Duodenal mucosa (tissue), 2 donors: ENCODE results near the gene ZNF143.
A peak's percentile ranks its signal among the peaks of the same experiment; 100 is the strongest.

Source experiments
- H3K27ac ChIP-seq: one replicate; pipeline ENCODE4 v1.7.0; 2013; ENCODE audit warnings: low read depth, low read length
- H3K27me3 ChIP-seq, 2 donors: one replicate each; pipeline ENCODE4 v1.7.0; 2013; ENCODE audit warnings: low read length in 2 of 2, control low read depth in 1 of 2; ENCODE audit not compliant: insufficient read depth in 2 of 2, control insufficient read depth in 1 of 2
- H3K36me3 ChIP-seq, 2 donors: one replicate each; pipeline ENCODE4 v1.7.0; 2013; ENCODE audit warnings: low read length in 2 of 2, control low read depth in 1 of 2; ENCODE audit not compliant: insufficient read depth in 2 of 2, control insufficient read depth in 1 of 2
- H3K4me1 ChIP-seq, 2 donors: one replicate each; pipeline ENCODE4 v1.7.0; 2013; ENCODE audit warnings: low read length in 2 of 2, control low read depth in 1 of 2; ENCODE audit not compliant: insufficient read depth in 2 of 2, control insufficient read depth in 1 of 2
- H3K4me3 ChIP-seq, 2 donors: one replicate each; pipeline ENCODE4 v1.7.0; 2013; ENCODE audit warnings: low read length in 2 of 2, low read depth in 1 of 2
- H3K9ac ChIP-seq, 2 donors: one replicate each; pipeline ENCODE4 v1.7.0; 2013; ENCODE audit warnings: low read length in 2 of 2, low read depth in 1 of 2
- H3K9me3 ChIP-seq, 2 donors: one replicate each; pipeline ENCODE4 v1.7.0; 2013; ENCODE audit warnings: low read length in 2 of 2, control low read depth in 1 of 2; ENCODE audit not compliant: control insufficient read depth in 1 of 2

The ZNF143 gene

DNA sequence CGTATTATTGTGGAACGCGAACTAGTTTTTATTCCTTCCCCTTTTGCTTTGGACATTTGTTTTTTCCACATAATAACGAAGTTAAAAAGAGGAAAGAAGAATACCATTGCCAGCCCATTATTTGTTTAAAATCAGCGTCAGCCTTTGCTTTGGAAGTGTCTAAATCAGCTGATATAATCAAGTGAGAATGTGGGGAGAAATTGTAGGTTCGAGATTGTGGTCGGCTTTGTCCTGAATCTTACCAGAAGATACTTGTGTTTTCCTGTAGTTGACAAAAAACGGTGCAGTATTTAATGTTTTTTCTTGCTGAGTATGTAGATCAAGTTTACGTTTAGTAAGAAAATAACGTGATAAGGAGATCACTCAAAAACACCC, 935 bp downstream of the ZNF143 start:
- Histone ChIP-seq H3K4me3 (peak overlapping the region; percentile 68 to 75), H3K36me3 (no peaks in the 10 kb centered on the region), H3K27me3 (no peaks in the 10 kb centered on the region), H3K9ac (peak overlapping the region; percentile 67 to 80), H3K4me1 (peaks cover 12 to 17% of the 10 kb centered on the region in 2 donors), H3K9me3 (no peaks in the 10 kb centered on the region), H3K27ac (peak overlapping the region; percentile 97)

DNA sequence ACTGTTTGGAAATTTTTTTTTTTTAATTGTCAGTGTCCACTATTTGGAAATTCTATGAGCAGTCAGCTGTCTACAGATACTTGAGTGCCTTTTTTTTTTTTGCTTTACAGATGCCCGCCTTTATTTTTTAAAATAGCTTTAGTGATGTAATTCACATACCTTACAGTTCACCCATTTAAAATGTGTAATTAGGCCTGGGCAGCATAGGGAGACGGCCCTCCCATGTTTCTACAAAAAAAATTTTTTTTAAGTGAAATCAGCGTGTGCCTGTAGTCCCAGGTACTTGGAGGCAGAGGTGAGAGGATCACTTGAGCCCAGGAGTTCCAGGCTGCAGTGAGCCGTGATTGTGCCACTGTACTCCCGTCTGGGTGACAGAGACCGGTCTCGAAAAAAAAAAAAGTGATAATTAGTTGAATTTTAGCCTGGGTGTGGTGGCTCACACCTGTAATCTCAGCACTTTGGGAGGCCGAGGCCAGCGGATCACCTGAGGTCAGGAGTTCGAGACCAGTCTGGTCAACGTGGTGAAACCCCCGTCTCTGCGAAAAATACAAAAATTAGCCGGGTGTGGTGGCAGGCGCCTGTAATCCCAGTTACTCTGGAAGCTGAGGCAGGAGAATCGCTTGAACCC, 1.5 kb downstream of the ZNF143 start:
- H3K36me3 ChIP-seq = no peaks in the 10 kb centered on the region
- peak overlapping the region; percentile 68 to 75 for H3K4me3 ChIP-seq
- H3K9ac ChIP-seq = peak overlapping the region; percentile 67 to 80
- H3K9me3 ChIP-seq = no peaks in the 10 kb centered on the region
- H3K27ac ChIP-seq = peak overlapping the region; percentile 97
- peaks cover 12 to 17% of the 10 kb centered on the region in 2 donors for H3K4me1 ChIP-seq
- H3K27me3 ChIP-seq = no peaks in the 10 kb centered on the region

DNA sequence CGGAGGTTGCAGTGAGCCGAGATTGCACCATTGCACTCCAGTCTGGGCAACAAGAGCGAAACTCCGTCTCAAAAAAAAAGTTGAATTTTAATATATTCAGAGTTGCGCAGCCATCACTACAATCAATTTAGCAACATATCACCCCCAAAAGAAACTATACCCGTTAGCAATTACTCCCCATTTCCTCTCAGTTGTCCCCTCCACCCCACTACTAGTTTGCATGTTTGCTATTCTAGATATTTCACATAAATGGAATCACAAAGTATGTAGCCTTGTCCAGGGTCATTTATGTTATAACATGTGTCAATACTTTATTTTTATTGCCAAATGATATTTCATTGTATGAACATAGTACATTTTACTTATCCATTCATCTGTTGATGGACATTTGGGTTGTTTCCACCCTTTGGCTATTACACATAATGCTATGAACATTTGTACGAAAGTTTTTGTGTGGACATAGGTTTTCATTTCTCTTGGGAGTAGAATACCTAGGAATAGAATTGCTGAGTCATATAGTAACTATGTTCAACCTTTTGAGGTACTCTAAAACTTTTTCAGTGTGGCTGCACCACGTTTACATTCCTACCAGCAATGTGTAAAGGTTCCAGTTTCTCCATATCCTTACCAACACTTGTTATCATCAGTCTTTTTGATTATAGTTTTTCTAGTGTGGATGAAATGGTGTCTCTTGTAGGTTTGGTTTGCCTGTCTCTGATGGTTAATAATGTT, 2.2 kb downstream of the ZNF143 start:
- Histone ChIP-seq H3K27me3 (no peaks in the 10 kb centered on the region), H3K9me3 (no peaks in the 10 kb centered on the region), H3K4me1 (peaks cover 12 to 17% of the 10 kb centered on the region in 2 donors), H3K9ac (no peak overlapping the region), H3K36me3 (no peaks in the 10 kb centered on the region), H3K4me3 (no peak overlapping the region), H3K27ac (no peak overlapping the region)

DNA sequence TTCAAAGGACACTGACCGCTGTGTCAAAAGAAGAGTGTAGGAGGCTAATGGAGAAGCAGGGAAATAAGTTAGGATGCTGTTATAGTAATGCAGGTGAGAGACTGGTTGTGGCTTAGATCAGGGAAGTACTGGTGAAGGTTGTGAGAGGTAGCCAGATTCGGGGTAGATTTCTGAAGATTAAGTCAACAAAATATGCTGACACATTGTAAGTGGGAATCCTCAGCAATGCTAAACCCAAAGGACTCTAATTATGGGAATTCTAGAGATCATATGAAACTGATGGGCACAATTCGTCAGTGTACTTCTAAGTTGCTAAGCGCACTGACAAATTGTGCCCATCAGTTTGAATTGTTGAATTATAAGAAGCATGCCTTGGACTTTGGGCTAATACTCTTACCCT, 10.0 kb downstream of the ZNF143 start:
- H3K27ac ChIP-seq = no peak overlapping the region
- H3K27me3 ChIP-seq = no peaks in the 10 kb centered on the region
- no peaks in the 10 kb centered on the region for H3K9me3 ChIP-seq
- H3K4me3 ChIP-seq = no peak overlapping the region
- peaks cover 15 to 49% of the 10 kb centered on the region in 2 donors for H3K36me3 ChIP-seq
- H3K9ac ChIP-seq = no peak overlapping the region
- H3K4me1 ChIP-seq = no peaks in the 10 kb centered on the region

DNA sequence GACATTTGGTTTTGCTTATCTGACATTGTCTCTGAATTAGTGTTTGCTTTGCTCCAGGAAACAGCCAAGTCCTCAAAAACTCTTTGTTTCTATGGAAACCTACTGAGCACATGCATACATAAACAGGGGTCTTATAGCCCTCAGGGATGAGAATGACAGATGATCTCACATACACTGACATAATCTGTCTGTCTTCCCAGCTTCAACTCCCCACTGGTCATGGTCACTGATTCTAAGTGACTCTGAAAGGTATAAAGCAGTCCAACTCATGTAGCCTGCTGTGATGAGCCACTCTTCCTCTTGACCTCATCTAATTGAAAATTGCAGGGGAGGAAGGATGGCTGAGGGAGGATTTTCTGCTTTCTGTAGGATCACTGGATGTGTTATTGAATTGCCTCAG, 12.6 kb downstream of the ZNF143 start:
- Histone ChIP-seq H3K36me3 (peaks cover 15 to 58% of the 10 kb centered on the region in 2 donors), H3K27me3 (no peaks in the 10 kb centered on the region), H3K27ac (no peak overlapping the region), H3K4me3 (no peak overlapping the region), H3K4me1 (no peaks in the 10 kb centered on the region), H3K9me3 (no peaks in the 10 kb centered on the region), H3K9ac (no peak overlapping the region)

DNA sequence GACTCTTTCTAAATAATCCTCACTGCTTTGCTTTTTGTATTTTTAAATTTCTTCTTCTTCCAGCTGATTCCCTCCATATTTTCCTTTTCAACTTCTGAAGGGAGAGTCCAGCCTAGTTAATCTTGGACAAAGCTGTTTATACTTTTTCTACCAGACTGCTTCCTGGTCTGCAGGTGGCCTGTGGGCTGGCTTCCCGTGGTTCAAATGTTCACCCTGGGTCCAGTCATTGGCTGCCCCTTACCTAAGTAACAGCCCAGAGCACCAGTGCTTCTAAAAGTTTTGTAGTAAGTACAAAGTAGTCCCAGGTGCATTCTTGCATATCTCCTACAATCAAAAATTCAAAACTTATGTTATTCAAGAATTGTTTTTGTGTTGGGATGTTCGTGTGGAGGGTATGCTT, 19.1 kb downstream of the ZNF143 start:
- H3K4me3 ChIP-seq = no peak overlapping the region
- peaks cover 4 to 44% of the 10 kb centered on the region in 2 donors for H3K36me3 ChIP-seq
- H3K27me3 ChIP-seq = no peaks in the 10 kb centered on the region
- H3K9me3 ChIP-seq = no peaks in the 10 kb centered on the region
- H3K4me1 ChIP-seq = no peaks in the 10 kb centered on the region
- H3K27ac ChIP-seq = no peak overlapping the region
- H3K9ac ChIP-seq = no peak overlapping the region

DNA sequence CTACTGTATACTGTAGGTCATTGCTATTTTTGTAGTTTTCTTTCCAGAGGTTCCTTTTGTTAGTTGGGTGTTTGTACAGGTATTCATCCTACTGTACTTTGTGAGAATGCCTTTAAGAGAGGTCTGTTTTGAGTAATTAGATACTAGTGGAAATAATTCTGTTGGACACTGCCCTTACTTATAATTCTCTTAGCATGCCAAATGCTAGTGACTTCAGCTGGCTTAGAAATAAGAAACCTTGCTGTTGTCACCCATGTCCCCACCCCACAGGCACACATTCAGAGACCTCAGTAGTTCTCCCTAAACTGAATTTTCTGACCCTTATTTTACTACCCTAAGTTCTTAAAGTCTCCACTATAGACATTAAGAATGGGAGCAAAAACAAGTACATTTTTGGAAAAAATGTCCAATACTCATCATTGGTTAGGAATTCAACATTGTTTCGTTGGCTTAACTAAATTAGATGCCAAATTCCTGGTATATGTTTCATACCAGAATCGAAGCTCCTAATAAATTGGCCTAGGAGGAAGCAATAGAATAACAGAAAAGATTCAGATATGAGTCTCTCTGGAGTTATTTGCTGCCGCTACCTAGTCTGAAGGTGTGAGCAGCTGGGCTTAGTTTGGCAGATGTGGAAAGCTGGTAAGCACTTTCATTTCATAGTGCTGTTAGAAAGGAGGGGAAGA, 28.4 kb downstream of the ZNF143 start:
- no peak overlapping the region for H3K27ac ChIP-seq
- peaks cover 4 to 5% of the 10 kb centered on the region in 2 donors for H3K4me1 ChIP-seq
- H3K27me3 ChIP-seq = no peaks in the 10 kb centered on the region
- H3K9me3 ChIP-seq = no peaks in the 10 kb centered on the region
- H3K36me3 ChIP-seq = peaks cover 3 to 43% of the 10 kb centered on the region in 2 donors
- no peak overlapping the region for H3K4me3 ChIP-seq
- H3K9ac ChIP-seq = no peak overlapping the region

DNA sequence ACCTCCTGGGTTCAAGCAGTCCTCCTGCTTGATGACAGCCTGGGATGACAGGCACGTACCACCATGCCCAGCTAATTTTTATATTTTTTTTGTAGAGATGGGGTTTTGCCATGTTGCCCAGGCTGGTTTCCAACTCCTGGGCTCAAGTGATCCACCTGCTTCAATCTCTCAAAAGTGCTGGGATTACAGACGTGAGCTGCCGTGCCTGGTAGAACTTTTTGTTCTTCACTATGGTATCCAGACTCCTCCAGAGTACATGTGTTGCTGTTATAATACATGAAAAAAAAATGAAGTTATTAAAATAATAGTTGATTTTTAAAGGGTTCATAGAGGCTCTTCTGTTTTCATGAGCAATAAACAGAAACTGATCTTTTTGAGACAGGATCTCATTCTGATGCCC, 29.6 kb downstream of the ZNF143 start:
- no peak overlapping the region for H3K9ac ChIP-seq
- H3K27ac ChIP-seq = no peak overlapping the region
- H3K36me3 ChIP-seq = peaks cover 4 to 52% of the 10 kb centered on the region in 2 donors
- no peaks in the 10 kb centered on the region for H3K27me3 ChIP-seq
- peaks cover 4 to 5% of the 10 kb centered on the region in 2 donors for H3K4me1 ChIP-seq
- H3K4me3 ChIP-seq = no peak overlapping the region
- H3K9me3 ChIP-seq = no peaks in the 10 kb centered on the region

DNA sequence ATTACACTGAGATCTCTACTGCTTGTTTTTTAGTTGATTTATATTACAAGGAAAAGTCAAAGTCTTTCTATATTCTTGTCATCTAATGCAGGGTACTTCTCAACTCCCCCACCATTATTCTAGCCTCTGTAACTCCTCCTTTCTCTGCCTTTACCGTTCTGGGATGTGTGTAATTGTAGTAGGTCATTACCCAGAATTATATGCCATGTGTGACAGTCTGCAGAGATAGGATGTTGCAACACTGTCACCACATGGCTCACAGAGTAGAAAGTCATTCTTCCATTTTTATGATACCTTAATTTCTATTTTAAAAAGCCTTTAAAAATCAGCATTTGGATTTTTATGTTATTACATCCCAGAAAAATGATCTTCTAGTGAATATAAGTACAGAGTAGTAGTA, 32.7 kb downstream of the ZNF143 start:
- no peak overlapping the region for H3K27ac ChIP-seq
- no peaks in the 10 kb centered on the region for H3K27me3 ChIP-seq
- H3K4me3 ChIP-seq = no peak overlapping the region
- H3K9me3 ChIP-seq = no peaks in the 10 kb centered on the region
- H3K4me1 ChIP-seq = peaks cover 0 to 5% of the 10 kb centered on the region in 2 donors
- peaks cover 7 to 69% of the 10 kb centered on the region in 2 donors for H3K36me3 ChIP-seq
- no peak overlapping the region for H3K9ac ChIP-seq

DNA sequence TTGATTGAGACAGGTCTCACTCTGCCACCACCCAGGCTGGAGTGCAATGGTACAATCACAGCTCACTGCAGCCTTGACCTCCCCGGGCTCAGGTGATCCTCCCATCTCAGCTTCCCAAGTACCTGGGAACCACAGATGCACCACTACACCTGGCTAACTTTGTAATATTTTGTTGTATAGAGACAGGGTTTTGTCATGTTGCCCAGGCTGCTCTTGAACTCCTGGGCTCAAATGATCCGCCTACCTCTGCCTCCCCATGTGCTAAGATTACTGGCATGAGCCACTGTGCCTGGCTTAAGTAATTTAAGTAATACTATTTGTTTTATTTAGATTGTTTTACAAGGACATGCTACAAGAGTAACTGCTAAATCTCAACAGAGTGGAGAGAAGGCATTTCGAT, 33.5 kb downstream of the ZNF143 start:
- H3K36me3 ChIP-seq = peaks cover 5 to 61% of the 10 kb centered on the region in 2 donors

More for the DNA sequence above, 33.5 kb downstream of the ZNF143 start:
- Histone ChIP-seq H3K4me1 (peaks cover 4 to 11% of the 10 kb centered on the region in 2 donors), H3K9ac (no peak overlapping the region), H3K27me3 (no peaks in the 10 kb centered on the region), H3K4me3 (no peak overlapping the region), H3K27ac (no peak overlapping the region), H3K9me3 (no peaks in the 10 kb centered on the region)
